Activated CD8-positive, alpha-beta T cell treated with anti-CD3 and anti-CD28 coated beads for 36 hours (primary cell): ENCODE results near the gene FCER1G. TPM values are rescaled to one million over a fixed set of nuclear protein-coding genes. Genes with fewer than 3 reads are reported as not detected.
A peak's percentile ranks its signal among the peaks of the same experiment; 100 is the strongest.

Experiments
- ATAC-seq: fragments of 200-7000 bp; cut with Tn5 transposase; one replicate; pipeline ENCODE4 v1.10.0; 2021; ENCODE audit warnings: mild to moderate bottlenecking, moderate library complexity
- CTCF ChIA-PET: fragments of 350-600 bp; sonication (Branson Sonifier 250); formaldehyde crosslinking; loops from one replicate; lab custom pipeline; 2021; ENCODE audit warnings: antibody characterized with exemption; lab: Charles Lee
- POLR2A ChIA-PET: fragments of 350-600 bp; sonication (Branson Sonifier 250); formaldehyde crosslinking; loops from one replicate; lab custom pipeline; 2021; ENCODE audit warnings: antibody characterized with exemption; lab: Charles Lee
- DNase-seq: peaks from one replicate; pipeline ENCODE4 v3.0.0-alpha.2; 2020
- H3K27ac Mint-ChIP-seq: one replicate; pipeline ENCODE4 v1.8.0; 2021; ENCODE audit warnings: mild to moderate bottlenecking, mixed read lengths
- H3K27me3 Mint-ChIP-seq: one replicate; pipeline ENCODE4 v1.8.0; 2021; ENCODE audit warnings: mixed read lengths
- H3K36me3 Mint-ChIP-seq: one replicate; pipeline ENCODE4 v1.8.0; 2021; ENCODE audit warnings: low read depth, mixed read lengths
- H3K4me1 Mint-ChIP-seq: one replicate; pipeline ENCODE4 v1.8.0; 2021; ENCODE audit warnings: low read depth, mixed read lengths
- H3K4me3 Mint-ChIP-seq: one replicate; pipeline ENCODE4 v1.8.0; 2021; ENCODE audit warnings: mild to moderate bottlenecking, moderate library complexity, mixed read lengths
- H3K9me3 Mint-ChIP-seq: one replicate; pipeline ENCODE4 v1.8.0; 2021; ENCODE audit warnings: mixed read lengths
- intact Hi-C: fragments of 100-400 bp; cut with micrococcal nuclease; formaldehyde crosslinking; loops from one replicate; pipeline ENCODE4 v1.10.0; 2022
- total RNA-seq, 2 experiments: library from RNA; stranded (reverse); gene quantifications; one replicate each; pipeline ENCODE4 v1.2.3, GENCODE V29; 2021
- TF ChIP-seq, protein P1 (sequence below): fragments of 200-600 bp; IDR thresholded peaks from one replicate; pipeline ENCODE4 v1.8.0; 2022; ENCODE audit warnings: antibody characterized with exemption, mild to moderate bottlenecking

The FCER1G gene
- under 1 TPM; 0.60 to 0.81 TPM for total RNA-seq

GRCh38 chr1:161215076-161215475 is at the start of gene FCER1G:
FCER1G (plus strand) TSS chr1:161215295; CDS start chr1:161215322, 27 bp downstream.
- Mint-ChIP-seq H3K27ac (peak within 1 kb of the TSS; percentile 61), H3K27me3 (no peaks in the 10 kb centered on the region), H3K4me3 (no peak within 1 kb of the TSS), H3K36me3 (peaks cover 38% of the 10 kb centered on the region), H3K9me3 (no peaks in the 10 kb centered on the region), H3K4me1 (peaks cover 45% of the 10 kb centered on the region)
- DNase-seq (no peak), ATAC-seq (no peak)
- intact Hi-C loops = no loop called here
- ChIA-PET CTCF (interaction anchor here (1.2 to 18.7 kb wide), 6 partner anchors 8 to 76 kb away, joined by 3 to 306 read pairs (median 31); partner anchors contain the start of genes ADAMTS4, APOA2, NDUFS2 and PPOX), POLR2A (interaction anchor here (1.7 to 2.2 kb wide), 2 partner anchors 10 to 13 kb away, joined by 4 to 18 read pairs; partner anchors contain the start of genes NDUFS2 and TOMM40L)
- TF ChIP-seq, protein P1, sequence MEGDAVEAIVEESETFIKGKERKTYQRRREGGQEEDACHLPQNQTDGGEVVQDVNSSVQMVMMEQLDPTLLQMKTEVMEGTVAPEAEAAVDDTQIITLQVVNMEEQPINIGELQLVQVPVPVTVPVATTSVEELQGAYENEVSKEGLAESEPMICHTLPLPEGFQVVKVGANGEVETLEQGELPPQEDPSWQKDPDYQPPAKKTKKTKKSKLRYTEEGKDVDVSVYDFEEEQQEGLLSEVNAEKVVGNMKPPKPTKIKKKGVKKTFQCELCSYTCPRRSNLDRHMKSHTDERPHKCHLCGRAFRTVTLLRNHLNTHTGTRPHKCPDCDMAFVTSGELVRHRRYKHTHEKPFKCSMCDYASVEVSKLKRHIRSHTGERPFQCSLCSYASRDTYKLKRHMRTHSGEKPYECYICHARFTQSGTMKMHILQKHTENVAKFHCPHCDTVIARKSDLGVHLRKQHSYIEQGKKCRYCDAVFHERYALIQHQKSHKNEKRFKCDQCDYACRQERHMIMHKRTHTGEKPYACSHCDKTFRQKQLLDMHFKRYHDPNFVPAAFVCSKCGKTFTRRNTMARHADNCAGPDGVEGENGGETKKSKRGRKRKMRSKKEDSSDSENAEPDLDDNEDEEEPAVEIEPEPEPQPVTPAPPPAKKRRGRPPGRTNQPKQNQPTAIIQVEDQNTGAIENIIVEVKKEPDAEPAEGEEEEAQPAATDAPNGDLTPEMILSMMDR = no peak

GRCh38 chr1:161165742-161166668 is 49.1 kb upstream of the FCER1G start, which contains the start of gene PPOX:
PPOX (plus strand) TSS chr1:161166426; CDS start chr1:161166848, 422 bp downstream.
- H3K4me1 Mint-ChIP-seq = peaks cover 46% of the 10 kb centered on the region
- TF ChIP-seq, protein P1 = peak; percentile 69
- H3K9me3 Mint-ChIP-seq = no peaks in the 10 kb centered on the region
- peak within 1 kb of the TSS; percentile 82 for H3K4me3 Mint-ChIP-seq
- ChIA-PET POLR2A (interaction anchor here (0.6 to 6.5 kb wide), 17 partner anchors 8 to 354 kb away, joined by 3 to 46 read pairs (median 4); partner anchors contain the start of genes B4GALT3, NIT1, PFDN2 and TOMM40L), CTCF (interaction anchor here (0.7 to 4.3 kb wide), 37 partner anchors 8 to 229 kb away, joined by 3 to 50 read pairs (median 5); partner anchors contain the start of genes APOA2, ARHGAP30, B4GALT3 and CFAP126)
- DNase-seq = peak; percentile 97
- H3K36me3 Mint-ChIP-seq = peaks cover 18% of the 10 kb centered on the region
- intact Hi-C loops = no loop called here
- H3K27me3 Mint-ChIP-seq = no peaks in the 10 kb centered on the region
- ATAC-seq = peak; percentile 94
- peak within 1 kb of the TSS; percentile 95 for H3K27ac Mint-ChIP-seq

DNA sequence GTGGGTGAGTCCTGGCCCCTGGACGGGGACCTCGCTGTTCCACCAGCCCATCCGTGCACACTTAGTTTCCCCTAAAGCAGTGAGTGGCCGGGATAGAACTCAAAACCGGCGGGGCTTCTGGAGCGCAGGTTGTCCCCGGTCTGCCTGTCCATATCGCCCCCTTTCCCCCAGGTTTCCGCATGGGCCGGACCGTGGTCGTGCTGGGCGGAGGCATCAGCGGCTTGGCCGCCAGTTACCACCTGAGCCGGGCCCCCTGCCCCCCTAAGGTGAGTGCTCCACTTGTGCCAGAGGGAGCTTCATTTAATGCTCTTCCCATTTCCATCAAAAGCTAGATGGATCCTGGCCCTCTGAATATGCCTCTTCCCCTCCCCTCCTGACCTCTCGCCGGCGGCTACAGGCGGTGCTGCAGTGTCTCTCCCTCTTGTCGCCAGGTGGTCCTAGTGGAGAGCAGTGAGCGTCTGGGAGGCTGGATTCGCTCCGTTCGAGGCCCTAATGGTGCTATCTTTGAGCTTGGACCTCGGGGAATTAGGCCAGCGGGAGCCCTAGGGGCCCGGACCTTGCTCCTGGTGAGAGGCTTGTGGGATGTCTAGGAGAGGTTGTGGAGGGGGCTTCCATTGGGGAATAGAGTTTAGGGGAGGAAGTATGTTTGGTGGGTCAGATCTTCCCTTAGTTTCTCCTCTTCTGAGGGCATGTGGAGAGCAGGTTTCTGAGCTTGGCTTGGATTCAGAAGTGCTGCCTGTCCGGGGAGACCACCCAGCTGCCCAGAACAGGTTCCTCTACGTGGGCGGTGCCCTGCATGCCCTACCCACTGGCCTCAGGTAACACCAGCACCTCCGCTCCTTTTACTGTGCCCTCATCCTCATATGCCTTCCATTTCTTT is 48.2 kb upstream of the FCER1G start:
- ChIA-PET CTCF (interaction anchor here (0.8 to 4.3 kb wide), 21 partner anchors 9 to 215 kb away, joined by 3 to 50 read pairs (median 9); partner anchors contain the start of genes APOA2, B4GALT3, FCER1G and KLHDC9), POLR2A (interaction anchor here (0.6 to 6.5 kb wide), 15 partner anchors 9 to 141 kb away, joined by 3 to 46 read pairs (median 4); partner anchors contain the start of genes B4GALT3, KLHDC9, NDUFS2 and UFC1)
- intact Hi-C loops = no loop called here
- Mint-ChIP-seq H3K36me3 (peaks cover 16% of the 10 kb centered on the region), H3K4me1 (peaks cover 37% of the 10 kb centered on the region), H3K9me3 (no peaks in the 10 kb centered on the region), H3K27me3 (no peaks in the 10 kb centered on the region), H3K27ac (peak overlapping the region; percentile 95), H3K4me3 (peak overlapping the region; percentile 82)
- ATAC-seq (no peak), DNase-seq (no peak)
- TF ChIP-seq, protein P1 = no peak

- Mint-ChIP-seq H3K27ac (no peak overlapping the region), H3K36me3 (peaks cover 29% of the 10 kb centered on the region), H3K9me3 (no peaks in the 10 kb centered on the region), H3K27me3 (no peaks in the 10 kb centered on the region), H3K4me1 (peaks cover 32% of the 10 kb centered on the region), H3K4me3 (no peak overlapping the region)
- ChIA-PET CTCF (interaction anchor here (0.9 to 4.3 kb wide), 5 partner anchors 12 to 213 kb away, joined by 3 to 36 read pairs (median 6); partner anchors contain the start of gene UFC1), POLR2A (interaction anchor here (0.6 to 6.5 kb wide), 3 partner anchors 7 to 69 kb away, joined by 3 to 46 read pairs (median 5); partner anchors contain the start of genes B4GALT3 and UFC1)
- DNase-seq (no peak), ATAC-seq (no peak)
- intact Hi-C loops = no loop called here
- TF ChIP-seq, protein P1 = no peak
Measured at GRCh38 chr1:161168906-161169305, 46.2 kb upstream of the FCER1G start.
